ENCODE data around the gene PTH1R. TPM values are rescaled to one million over a fixed set of nuclear protein-coding genes. Genes with fewer than 3 reads are reported as not detected.

Gene PTH1R
- total and polyA plus RNA-seq, 4 donors, result 11.2 to 29.7 (median 19.9) TPM

GRCh38 chr3:46890132-46890531 lies 12.6 kb downstream of the PTH1R start:
- Histone ChIP-seq H3K27ac (ENCODE audit: low read depth in 1 of 2, low read length in 1 of 2) (no peak overlapping the region), H3K27me3 (ENCODE audit: control insufficient read depth in 3 of 3, insufficient read depth in 3 of 3, low read length in 2 of 3) (peaks cover 0 to 3% (median 0%) of the 10 kb centered on the region in 3 donors), H3K4me1 (ENCODE audit: control insufficient read depth in 5 of 5, insufficient read depth in 5 of 5, low read length in 5 of 5) (peaks cover 0 to 71% (median 20%) of the 10 kb centered on the region in 5 donors), H3K36me3 (ENCODE audit: control insufficient read depth in 4 of 4, insufficient read depth in 4 of 4, low read length in 4 of 4) (peaks cover 0 to under 1% (median 0%) of the 10 kb centered on the region in 4 donors), H3K9ac (ENCODE audit: insufficient read depth in 1 of 2, low read length in 2 of 2) (no peak overlapping the region), H3K4me3 (no peak overlapping the region), H3K9me3 (ENCODE audit: control insufficient read depth in 4 of 4, insufficient read depth in 3 of 4, low read length in 3 of 4) (no peaks in the 10 kb centered on the region)
- TF ChIP-seq CTCF (IDR thresholded peaks at IDR 0.05; ENCODE audit: control extremely low read depth, extremely low read depth), result no peak
- no peak for ATAC-seq (ENCODE audit: insufficient read depth, low FRiP score)
- 85 to 98% methylated on average over 1 of the region's 1 CpG for WGBS, 2 donors
- peak in 1 of 3 donors; percentile 38 for DNase-seq

DNA sequence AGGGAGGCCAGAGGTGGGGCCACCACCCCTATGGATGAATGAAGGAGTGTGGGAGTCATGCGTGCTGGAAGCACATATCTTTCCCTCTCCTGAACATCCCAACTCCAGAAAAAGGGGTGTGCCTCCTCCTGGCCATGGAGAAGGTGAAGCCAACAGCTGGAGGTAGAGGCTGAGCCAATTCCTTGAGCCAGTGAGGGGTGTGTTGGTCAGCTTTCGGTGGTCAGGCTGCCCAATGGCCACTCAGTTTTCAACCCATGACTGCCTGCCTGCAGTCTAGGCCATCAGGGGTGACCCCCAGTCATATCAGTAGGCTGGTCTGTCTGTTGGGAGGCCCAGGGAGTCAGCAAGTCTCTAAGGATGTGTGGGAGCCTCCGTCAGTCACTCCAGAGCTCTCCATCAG lies 13.6 kb downstream of the PTH1R start:
- Histone ChIP-seq H3K4me3 (no peak overlapping the region), H3K27ac (ENCODE audit: low read depth in 1 of 2, low read length in 1 of 2) (no peak overlapping the region), H3K27me3 (ENCODE audit: control insufficient read depth in 3 of 3, insufficient read depth in 3 of 3, low read length in 2 of 3) (no peaks in the 10 kb centered on the region), H3K4me1 (ENCODE audit: control insufficient read depth in 5 of 5, insufficient read depth in 5 of 5, low read length in 5 of 5) (peaks cover 0 to 62% (median 19%) of the 10 kb centered on the region in 5 donors), H3K9ac (ENCODE audit: insufficient read depth in 1 of 2, low read length in 2 of 2) (no peak overlapping the region), H3K36me3 (ENCODE audit: control insufficient read depth in 4 of 4, insufficient read depth in 4 of 4, low read length in 4 of 4) (no peaks in the 10 kb centered on the region), H3K9me3 (ENCODE audit: control insufficient read depth in 4 of 4, insufficient read depth in 3 of 4, low read length in 3 of 4) (no peaks in the 10 kb centered on the region)
- ATAC-seq (ENCODE audit: insufficient read depth, low FRiP score) (no peak), DNase-seq (no peak)
- 94 to 100% methylated on average over 3 of the region's 3 CpGs for WGBS, 2 donors
- no peak for TF ChIP-seq CTCF (IDR thresholded peaks at IDR 0.05; ENCODE audit: control extremely low read depth, extremely low read depth)

GRCh38 chr3:46892285-46893145 lies 15.0 kb downstream of the PTH1R start:
- no peaks in the 10 kb centered on the region for H3K9me3 ChIP-seq (ENCODE audit: control insufficient read depth in 4 of 4, insufficient read depth in 3 of 4, low read length in 3 of 4)
- H3K4me3 ChIP-seq, result peak overlapping the region; percentile 10
- no peaks in the 10 kb centered on the region for H3K27me3 ChIP-seq (ENCODE audit: control insufficient read depth in 3 of 3, insufficient read depth in 3 of 3, low read length in 2 of 3)
- peaks cover 0 to 61% (median 19%) of the 10 kb centered on the region in 5 donors for H3K4me1 ChIP-seq (ENCODE audit: control insufficient read depth in 5 of 5, insufficient read depth in 5 of 5, low read length in 5 of 5)
- ATAC-seq (ENCODE audit: insufficient read depth, low FRiP score) (peak; percentile 82), DNase-seq (peak; percentile 86 to 92 (median 88))
- no peak overlapping the region for H3K27ac ChIP-seq (ENCODE audit: low read depth in 1 of 2, low read length in 1 of 2)
- peaks cover 0 to 3% (median 0%) of the 10 kb centered on the region in 4 donors for H3K36me3 ChIP-seq (ENCODE audit: control insufficient read depth in 4 of 4, insufficient read depth in 4 of 4, low read length in 4 of 4)
- H3K9ac ChIP-seq (ENCODE audit: insufficient read depth in 1 of 2, low read length in 2 of 2), result no peak overlapping the region
- WGBS, 2 donors, result 4 to 5% methylated on average over 58 of the region's 58 CpGs
- no peak for TF ChIP-seq CTCF (IDR thresholded peaks at IDR 0.05; ENCODE audit: control extremely low read depth, extremely low read depth)
